ENCODE data around the gene ADAM12. TPM values are rescaled to one million over a fixed set of nuclear protein-coding genes. Genes with fewer than 3 reads are reported as not detected.

The ADAM12 gene
- total and polyA plus RNA-seq, 5 donors = 0.14 to 2.7 (median 1.4) TPM

GRCh38 chr10:126147866-126148587 is 240.2 kb downstream of the ADAM12 start:
- no peaks in the 10 kb centered on the region for H3K27me3 ChIP-seq (ENCODE audit: control insufficient read depth, insufficient read depth)
- ATAC-seq (no peak), DNase-seq (no peak)
- H3K27ac ChIP-seq (ENCODE audit: low read length) = no peak overlapping the region
- H3K4me1 ChIP-seq (ENCODE audit: control insufficient read depth, insufficient read depth, low read length) = no peaks in the 10 kb centered on the region
- intact Hi-C loops (cut with DNase I) = no loop called here
- H3K9me3 ChIP-seq (ENCODE audit: control insufficient read depth, low read length) = no peaks in the 10 kb centered on the region
- no peak overlapping the region for H3K4me3 ChIP-seq (ENCODE audit: low read length)
- 51% methylated on average over 7 of the region's 7 CpGs for WGBS

GRCh38 chr10:126146771-126147170 is 241.5 kb downstream of the ADAM12 start:
- 93% methylated on average over 6 of the region's 6 CpGs for WGBS

GRCh38 chr10:126143117-126143516 is 245.2 kb downstream of the ADAM12 start:
- intact Hi-C loops (cut with DNase I) = no loop called here
- Histone ChIP-seq H3K27me3 (ENCODE audit: control insufficient read depth, insufficient read depth) (no peaks in the 10 kb centered on the region), H3K27ac (ENCODE audit: low read length) (no peak overlapping the region), H3K9me3 (ENCODE audit: control insufficient read depth, low read length) (no peaks in the 10 kb centered on the region), H3K4me3 (ENCODE audit: low read length) (no peak overlapping the region), H3K4me1 (ENCODE audit: control insufficient read depth, insufficient read depth, low read length) (no peaks in the 10 kb centered on the region)
- DNase-seq = no peak
- no peak for ATAC-seq
- 97% methylated on average over 2 of the region's 2 CpGs for WGBS

More at GRCh38 chr10:126146771-126147170, 241.5 kb downstream of the ADAM12 start:
- Histone ChIP-seq H3K27me3 (ENCODE audit: control insufficient read depth, insufficient read depth) (no peaks in the 10 kb centered on the region), H3K9me3 (ENCODE audit: control insufficient read depth, low read length) (no peaks in the 10 kb centered on the region), H3K4me3 (ENCODE audit: low read length) (no peak overlapping the region), H3K27ac (ENCODE audit: low read length) (no peak overlapping the region), H3K4me1 (ENCODE audit: control insufficient read depth, insufficient read depth, low read length) (no peaks in the 10 kb centered on the region)
- intact Hi-C loops (cut with DNase I) = no loop called here
- ATAC-seq (no peak), DNase-seq (no peak)

- ATAC-seq = no peak
- H3K27me3 ChIP-seq (ENCODE audit: control insufficient read depth, insufficient read depth) = no peaks in the 10 kb centered on the region
- no peak overlapping the region for H3K27ac ChIP-seq (ENCODE audit: low read length)
- peaks cover 3% of the 10 kb centered on the region for H3K4me1 ChIP-seq (ENCODE audit: control insufficient read depth, insufficient read depth, low read length)
- no peak overlapping the region for H3K4me3 ChIP-seq (ENCODE audit: low read length)
- intact Hi-C loops (cut with DNase I) = no loop called here
- DNase-seq = no peak
- WGBS = 92% methylated on average over 4 of the region's 4 CpGs
- H3K9me3 ChIP-seq (ENCODE audit: control insufficient read depth, low read length) = no peaks in the 10 kb centered on the region
Measured at GRCh38 chr10:126140746-126141273, 247.5 kb downstream of the ADAM12 start.

- ATAC-seq (no peak), DNase-seq (no peak)
- H3K4me3 ChIP-seq (ENCODE audit: low read length) = no peak overlapping the region
- H3K9me3 ChIP-seq (ENCODE audit: control insufficient read depth, low read length) = no peaks in the 10 kb centered on the region
- 84% methylated on average over 4 of the region's 4 CpGs for WGBS
- no peak overlapping the region for H3K27ac ChIP-seq (ENCODE audit: low read length)
- intact Hi-C loops (cut with DNase I) = no loop called here
- no peaks in the 10 kb centered on the region for H3K27me3 ChIP-seq (ENCODE audit: control insufficient read depth, insufficient read depth)
- H3K4me1 ChIP-seq (ENCODE audit: control insufficient read depth, insufficient read depth, low read length) = peaks cover 3% of the 10 kb centered on the region
Measured at GRCh38 chr10:126137562-126138221, 250.6 kb downstream of the ADAM12 start.

- DNase-seq (no peak), ATAC-seq (peak; percentile 24 to 66)
- no peaks in the 10 kb centered on the region for H3K9me3 ChIP-seq (ENCODE audit: control insufficient read depth, low read length)
- intact Hi-C loops (cut with DNase I) = no loop called here
- H3K4me3 ChIP-seq (ENCODE audit: low read length) = no peak overlapping the region
- no peak overlapping the region for H3K27ac ChIP-seq (ENCODE audit: low read length)
- 48% methylated on average over 8 of the region's 8 CpGs for WGBS
- H3K4me1 ChIP-seq (ENCODE audit: control insufficient read depth, insufficient read depth, low read length) = peaks cover 3% of the 10 kb centered on the region
- no peaks in the 10 kb centered on the region for H3K27me3 ChIP-seq (ENCODE audit: control insufficient read depth, insufficient read depth)
Measured at GRCh38 chr10:126135941-126136595, 252.2 kb downstream of the ADAM12 start.

GRCh38 chr10:126135177-126135576 is 253.1 kb downstream of the ADAM12 start:
- intact Hi-C loops (cut with DNase I) = no loop called here
- H3K27ac ChIP-seq (ENCODE audit: low read length) = no peak overlapping the region
- no peak overlapping the region for H3K4me3 ChIP-seq (ENCODE audit: low read length)
- peaks cover 3% of the 10 kb centered on the region for H3K4me1 ChIP-seq (ENCODE audit: control insufficient read depth, insufficient read depth, low read length)
- no peaks in the 10 kb centered on the region for H3K9me3 ChIP-seq (ENCODE audit: control insufficient read depth, low read length)
- ATAC-seq (peak in 1 of 2 donors; percentile 19), DNase-seq (no peak)
- 91% methylated on average over 4 of the region's 4 CpGs for WGBS
- no peaks in the 10 kb centered on the region for H3K27me3 ChIP-seq (ENCODE audit: control insufficient read depth, insufficient read depth)

- no peak overlapping the region for H3K4me3 ChIP-seq (ENCODE audit: low read length)
- H3K9me3 ChIP-seq (ENCODE audit: control insufficient read depth, low read length) = no peaks in the 10 kb centered on the region
- ATAC-seq (no peak), DNase-seq (no peak)
- H3K27ac ChIP-seq (ENCODE audit: low read length) = no peak overlapping the region
- intact Hi-C loops (cut with DNase I) = no loop called here
- 31% methylated on average over 6 of the region's 6 CpGs for WGBS
- H3K27me3 ChIP-seq (ENCODE audit: control insufficient read depth, insufficient read depth) = no peaks in the 10 kb centered on the region
- H3K4me1 ChIP-seq (ENCODE audit: control insufficient read depth, insufficient read depth, low read length) = peaks cover 3% of the 10 kb centered on the region
Measured at GRCh38 chr10:126133906-126134656, 254.2 kb downstream of the ADAM12 start.

GRCh38 chr10:126133082-126133620 is 255.1 kb downstream of the ADAM12 start:
- Histone ChIP-seq H3K27ac (ENCODE audit: low read length) (no peak overlapping the region), H3K4me3 (ENCODE audit: low read length) (no peak overlapping the region), H3K9me3 (ENCODE audit: control insufficient read depth, low read length) (no peaks in the 10 kb centered on the region), H3K4me1 (ENCODE audit: control insufficient read depth, insufficient read depth, low read length) (peaks cover 3% of the 10 kb centered on the region), H3K27me3 (ENCODE audit: control insufficient read depth, insufficient read depth) (no peaks in the 10 kb centered on the region)
- DNase-seq (no peak), ATAC-seq (no peak)
- 96% methylated on average over 9 of the region's 9 CpGs for WGBS
- intact Hi-C loops (cut with DNase I) = no loop called here

- no peaks in the 10 kb centered on the region for H3K27me3 ChIP-seq (ENCODE audit: control insufficient read depth, insufficient read depth)
- H3K9me3 ChIP-seq (ENCODE audit: control insufficient read depth, low read length) = no peaks in the 10 kb centered on the region
- 49% methylated on average over 4 of the region's 4 CpGs for WGBS
- no peak overlapping the region for H3K4me3 ChIP-seq (ENCODE audit: low read length)
- peaks cover 2% of the 10 kb centered on the region for H3K4me1 ChIP-seq (ENCODE audit: control insufficient read depth, insufficient read depth, low read length)
- DNase-seq (no peak), ATAC-seq (no peak)
- no peak overlapping the region for H3K27ac ChIP-seq (ENCODE audit: low read length)
- intact Hi-C loops (cut with DNase I) = no loop called here
Measured at GRCh38 chr10:126131341-126131740, 256.9 kb downstream of the ADAM12 start.
